A549 (cell line): ENCODE data around the gene ENGASE. TPM values are rescaled to one million over a fixed set of nuclear protein-coding genes. Genes with fewer than 3 reads are reported as not detected.
A peak's percentile ranks its signal among the peaks of the same experiment; 100 is the strongest.

Experiments
- ATAC-seq, 2 experiments: fragments of 200-7000 bp in 1 of 2; fragments of >200 bp in 1 of 2; cut with Nextera tagmentation in 1 of 2; cut with Tn5 transposase in 1 of 2; 3 replicates each; pipeline versions ENCODE4 v1.8.0 to v1.9.1; 2018 to 2020; ENCODE audit warnings: mild to moderate bottlenecking in 1 of 2, moderate library complexity in 1 of 2
- CTCF ChIA-PET: fragments of 300-600 bp; sonication (Branson Sonifier 250); formaldehyde crosslinking; extraction: SDS; loops from one replicate; lab custom pipeline; 2021; ENCODE audit warnings: antibody characterized with exemption, inconsistent platforms; lab: Yijun Ruan, JAX
- POLR2A ChIA-PET: fragments of 350-600 bp; formaldehyde crosslinking; extraction: SDS; loops from one replicate; lab custom pipeline; 2021; ENCODE audit warnings: antibody characterized with exemption, inconsistent platforms; lab: Yijun Ruan, JAX
- DNase-seq, 2 experiments: peaks; one replicate each; pipeline versions ENCODE4 v3.0.0 to v3.0.0-alpha.2; 2011 to 2016; ENCODE audit warnings: low read depth in 1 of 2, low spot score in 1 of 2
- FAIRE-seq: peaks from 2 replicates; lab custom pipeline; 2011; peaks lifted over from hg19 to GRCh38; lab: Jason Lieb, UNC
- H3K27ac ChIP-seq, 2 experiments: fragments of >200 bp; sonication (Bioruptor Twin); formaldehyde crosslinking; 3 replicates each; pipeline ENCODE4 v1.5.1; 2016 to 2017
- H3K4me1 ChIP-seq: fragments of >200 bp; sonication (Bioruptor Twin); formaldehyde crosslinking; 3 replicates; pipeline ENCODE4 v1.6.1; 2016
- H3K4me2 ChIP-seq: fragments of >200 bp; sonication (Bioruptor Twin); formaldehyde crosslinking; 3 replicates; pipeline ENCODE4 v1.6.1; 2016
- H3K4me3 ChIP-seq: fragments of >200 bp; sonication (Bioruptor Twin); formaldehyde crosslinking; 3 replicates; pipeline ENCODE4 v1.5.1; 2016
- H3K9me3 ChIP-seq: fragments of >200 bp; sonication (Bioruptor Twin); formaldehyde crosslinking; 3 replicates; pipeline ENCODE4 v1.6.1; 2016
- E2F6 ChIP-seq: IDR thresholded peaks from 2 replicates; pipeline ENCODE4 v1.6.1; 2012; ENCODE audit warnings: low read depth, borderline replicate concordance
- EHMT2 ChIP-seq: fragments of 200-600 bp; sonication (generic); IDR thresholded peaks from 2 replicates; pipeline ENCODE4 v1.6.1; 2016; ENCODE audit warnings: antibody characterized with exemption, low read depth, mild to moderate bottlenecking, moderate library complexity
- FOSL2 ChIP-seq, 2 experiments: fragments of 450-650 bp in 1 of 2; fragments of >200 bp in 1 of 2; sonication (Bioruptor Twin) in 1 of 2; formaldehyde crosslinking; IDR thresholded peaks; 2 replicates each; pipeline versions ENCODE4 v1.5.0 to v1.6.1; 2016 to 2020; ENCODE audit warnings: mild to moderate bottlenecking in 1 of 2, moderate library complexity in 1 of 2
- GATA3 ChIP-seq: IDR thresholded peaks from 2 replicates; pipeline ENCODE4 v1.6.1; 2012; ENCODE audit warnings: borderline replicate concordance
- HES2 ChIP-seq: fragments of >200 bp; sonication (Bioruptor Twin); formaldehyde crosslinking; IDR thresholded peaks from 2 replicates; pipeline ENCODE4 v1.6.1; 2016
- HEYL ChIP-seq: fragments of 250-450 bp; sonication (Bioruptor Pico); IDR thresholded peaks from 2 replicates; pipeline ENCODE4 v1.8.0; 2021; ENCODE audit warnings: mild to moderate bottlenecking, moderate library complexity
- HOXA7 ChIP-seq: fragments of 250-450 bp; sonication (Bioruptor Pico); IDR thresholded peaks from 2 replicates; pipeline ENCODE4 v1.5.0; 2020; ENCODE audit warnings: mild to moderate bottlenecking, moderate library complexity
- HOXB5 ChIP-seq: fragments of 250-450 bp; sonication (Bioruptor Pico); IDR thresholded peaks from 2 replicates; pipeline ENCODE4 v1.5.0; 2020; ENCODE audit warnings: mild to moderate bottlenecking, moderate library complexity
- JUN ChIP-seq, 2 experiments: fragments of >200 bp; sonication (Bioruptor Twin); formaldehyde crosslinking; IDR thresholded peaks; 2 replicates in 1 of 2; 3 replicates in 1 of 2; pipeline ENCODE4 v1.6.1; 2016 to 2017
- PHF8 ChIP-seq: fragments of 200-600 bp; sonication (generic); IDR thresholded peaks from 2 replicates; pipeline ENCODE4 v1.6.1; 2016; ENCODE audit warnings: low read depth, mild to moderate bottlenecking, antibody characterized with exemption, moderate library complexity, borderline replicate concordance
- POLR2A ChIP-seq: IDR thresholded peaks from 2 replicates; pipeline ENCODE4 v1.6.1; 2012; ENCODE audit warnings: mild to moderate bottlenecking, low read length
- RARB ChIP-seq: fragments of 250-450 bp; sonication (Bioruptor Pico); IDR thresholded peaks from 2 replicates; pipeline ENCODE4 v1.8.0; 2021; ENCODE audit warnings: mild to moderate bottlenecking, moderate library complexity
- REST ChIP-seq: fragments of 200-600 bp; sonication (generic); IDR thresholded peaks from 2 replicates; pipeline ENCODE4 v1.6.1; 2016; ENCODE audit warnings: antibody characterized with exemption, mild to moderate bottlenecking, moderate library complexity
- RFX5 ChIP-seq: fragments of 450-650 bp; IDR thresholded peaks from 2 replicates; pipeline ENCODE4 v1.7.1; 2014; ENCODE audit warnings: antibody characterized with exemption, mild to moderate bottlenecking, moderate library complexity
- RNF2 ChIP-seq: fragments of 200-600 bp; sonication (generic); IDR thresholded peaks from 2 replicates; pipeline ENCODE4 v1.6.1; 2016; ENCODE audit warnings: low read depth, mild to moderate bottlenecking, antibody characterized with exemption, moderate library complexity, borderline replicate concordance
- SREBF2 ChIP-seq: fragments of 450-650 bp; IDR thresholded peaks from 2 replicates; pipeline ENCODE4 v1.6.1; 2014; ENCODE audit warnings: mild to moderate bottlenecking, moderate library complexity
- TP53 ChIP-seq: fragments of 250-450 bp; sonication (Bioruptor Pico); IDR thresholded peaks from 2 replicates; pipeline ENCODE4 v1.5.0; 2021; ENCODE audit warnings: mild to moderate bottlenecking, moderate library complexity
- USF2 ChIP-seq: fragments of 450-650 bp; IDR thresholded peaks from 2 replicates; pipeline ENCODE4 v1.6.1; 2014; ENCODE audit warnings: antibody characterized with exemption
- ZNF302 ChIP-seq: fragments of 250-450 bp; sonication (Bioruptor Pico); IDR thresholded peaks from 2 replicates; pipeline ENCODE4 v1.9.0; 2021; ENCODE audit warnings: inconsistent platforms, mild to moderate bottlenecking, moderate library complexity
- ZSCAN20 ChIP-seq: fragments of 250-450 bp; sonication (Bioruptor Pico); IDR thresholded peaks from 2 replicates; pipeline ENCODE4 v1.8.0; 2022; ENCODE audit warnings: mild to moderate bottlenecking, moderate library complexity
- WGBS: methylation state at CpG from one replicate; pipeline ENCODE4 v1.1.6; 2017; ENCODE audit errors: missing lambda C conversion rate; 5-methylcytosine and 5-hydroxymethylcytosine counted together
- polyA minus RNA-seq: library from RNA; depleted of rRNA, polyadenylated mRNA; stranded (reverse); fragments of >200 nt; gene quantifications from 2 replicates; pipeline ENCODE4 v1.2.3, GENCODE V29; 2011; rRNA and poly(A)+ RNA removed
- polyA plus RNA-seq, 4 experiments: library from polyadenylated mRNA; depleted of rRNA in 3 of 4; stranded (reverse); fragments of >200 nt; fragmentation: RNase III in 1 of 4; extraction: RNeasy Plus Mini Kit Qiagen cat#74134 plus additional on column Dnase treatment in 1 of 4; gene quantifications; 2 replicates in 3 of 4; 3 replicates in 1 of 4; pipeline ENCODE4 v1.2.3, GENCODE V29; 2011 to 2017
- TF ChIP-seq, protein P1 (sequence below): IDR thresholded peaks from 2 replicates; pipeline ENCODE4 v1.6.1; 2012
- TF ChIP-seq, protein P2 (sequence below): fragments of >200 bp; sonication (Bioruptor Twin); formaldehyde crosslinking; IDR thresholded peaks from 3 replicates; pipeline ENCODE4 v1.6.1; 2016

The ENGASE gene
- polyA plus RNA-seq (2011; rRNA removed), result 11.5 and 13.4 TPM in 2 replicates
- 20.8 and 25.0 TPM in 2 replicates for polyA plus RNA-seq (2012; cell fraction: cytosol; rRNA removed)
- 232 and 242 TPM in 2 replicates for polyA plus RNA-seq (2012; cell fraction: nucleus; rRNA removed)
- 33.8 to 41.7 TPM (median 38.0 TPM) in 3 replicates for polyA plus RNA-seq (2017; fragmentation: RNase III; extraction: RNeasy Plus Mini Kit Qiagen cat#74134 plus additional on column Dnase treatment)
- 17.5 and 25.8 TPM in 2 replicates for polyA minus RNA-seq

GRCh38 chr17:79074649-79075445 lies at the start of gene ENGASE:
ENGASE (plus strand) TSS chr17:79074824; CDS start chr17:79074945, 121 bp downstream.
- ATAC-seq (peak; percentile 96 to 98), DNase-seq (peak; percentile 95 to 98), FAIRE-seq (no peak)
- Histone ChIP-seq H3K9me3 (no peaks in the 10 kb centered on the region), H3K4me2 (peak within 1 kb of the TSS; percentile 87), H3K27ac (peak within 1 kb of the TSS; percentile 81 to 91), H3K4me1 (peaks cover 12% of the 10 kb centered on the region; the same call in 2 of the 3 replicates), H3K4me3 (peak within 1 kb of the TSS; percentile 79)
- WGBS, result under 1% methylated on average over 49 of the region's 106 CpGs
- POLR2A ChIA-PET, result interaction anchor here (0.6 to 1.2 kb wide), 5 partner anchors 12 to 64 kb away, joined by 3 to 5 read pairs (median 3); no protein-coding TSS in a partner anchor
- CTCF ChIA-PET, result interaction anchor here (0.6 to 10.9 kb wide), 13 partner anchors 10 to 634 kb away, joined by 3 to 147 read pairs (median 5); partner anchors contain the start of gene RBFOX3
- TF ChIP-seq, protein P1, sequence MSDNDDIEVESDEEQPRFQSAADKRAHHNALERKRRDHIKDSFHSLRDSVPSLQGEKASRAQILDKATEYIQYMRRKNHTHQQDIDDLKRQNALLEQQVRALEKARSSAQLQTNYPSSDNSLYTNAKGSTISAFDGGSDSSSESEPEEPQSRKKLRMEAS, result peak; percentile 69
- TF ChIP-seq, protein P2, sequence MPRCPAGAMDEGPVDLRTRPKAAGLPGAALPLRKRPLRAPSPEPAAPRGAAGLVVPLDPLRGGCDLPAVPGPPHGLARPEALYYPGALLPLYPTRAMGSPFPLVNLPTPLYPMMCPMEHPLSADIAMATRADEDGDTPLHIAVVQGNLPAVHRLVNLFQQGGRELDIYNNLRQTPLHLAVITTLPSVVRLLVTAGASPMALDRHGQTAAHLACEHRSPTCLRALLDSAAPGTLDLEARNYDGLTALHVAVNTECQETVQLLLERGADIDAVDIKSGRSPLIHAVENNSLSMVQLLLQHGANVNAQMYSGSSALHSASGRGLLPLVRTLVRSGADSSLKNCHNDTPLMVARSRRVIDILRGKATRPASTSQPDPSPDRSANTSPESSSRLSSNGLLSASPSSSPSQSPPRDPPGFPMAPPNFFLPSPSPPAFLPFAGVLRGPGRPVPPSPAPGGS, result peak; percentile 88; the same call in 2 of the 3 replicates
- TF ChIP-seq PHF8, result peak; percentile 89; the same call in 1 of the 2 replicates
- 0 out of 2 replicates have a peak, but pooled peaks have one; percentile 35 for TF ChIP-seq RFX5
- TF ChIP-seq JUN (IDR thresholded peaks at IDR 0.05), result peak; percentile 72 to 81; a peak in 4 of 5 replicates
- peak; percentile 34; the same call in 1 of the 2 replicates for TF ChIP-seq HOXB5 (CRISPR knock-in tag)
- TF ChIP-seq POLR2A, result peak; percentile 94
- no peak for TF ChIP-seq ZSCAN20 (CRISPR knock-in tag)
- TF ChIP-seq USF2, result no peak
- 0 out of 2 replicates have a peak, but pooled peaks have one; percentile 34 for TF ChIP-seq E2F6

- no peaks in the 10 kb centered on the region for H3K9me3 ChIP-seq
- H3K4me2 ChIP-seq, result peak overlapping the region; percentile 88
- H3K4me3 ChIP-seq, result peak overlapping the region; percentile 63
- ChIA-PET CTCF (interaction anchor here (0.6 to 18.2 kb wide), 13 partner anchors 9 to 684 kb away, joined by 3 to 376 read pairs (median 9); partner anchors contain the start of gene CANT1), POLR2A (interaction anchor here (0.7 kb wide), 1 partner anchor 10 kb away, joined by 4 read pairs; no protein-coding TSS in a partner anchor)
- peak overlapping the region; percentile 78 to 88 for H3K27ac ChIP-seq
- ATAC-seq, result no peak
- FAIRE-seq, result no peak
- WGBS, result 82% methylated on average over 27 of the region's 31 CpGs
- peaks cover 51% of the 10 kb centered on the region for H3K4me1 ChIP-seq
- DNase-seq, result no peak
- no peak for TF ChIP-seq RFX5
- no peak for TF ChIP-seq E2F6
- TF ChIP-seq RNF2, result no peak
- no peak for TF ChIP-seq HES2
- TF ChIP-seq HOXA7 (CRISPR knock-in tag), result no peak
- no peak for TF ChIP-seq TP53 (CRISPR knock-in tag)
- no peak for TF ChIP-seq SREBF2
- TF ChIP-seq ZNF302 (CRISPR knock-in tag), result no peak
- no peak for TF ChIP-seq HEYL (CRISPR knock-in tag)
- no peak for TF ChIP-seq EHMT2
- TF ChIP-seq FOSL2 (IDR thresholded peaks at IDR 0.05), result no peak
- no peak for TF ChIP-seq FOSL2 (CRISPR knock-in tag; IDR thresholded peaks at IDR 0.05)
- TF ChIP-seq RARB (CRISPR knock-in tag), result no peak
- TF ChIP-seq GATA3, result no peak
- TF ChIP-seq REST, result no peak
- TF ChIP-seq, all 56 proteins: peak for 0
These were observed 49.5 kb upstream of the ENGASE start for GRCh38 chr17:79024901-79025737.
